HG03108 (cell line): Measurements from ENCODE around the gene GDF15.

Experiments used
- ATAC-seq: cut with Tn5 transposase; IDR thresholded peaks from one replicate; pipeline ENCODE4 v1.9.1; 2021; ENCODE audit warnings: moderate library complexity; ENCODE audit not compliant: unreplicated experiment

Gene GDF15

GRCh38 chr19:18428787-18429674 is 43.1 kb downstream of the GDF15 start:
- peak; percentile 42 for ATAC-seq

GRCh38 chr19:18429717-18430416 is 43.9 kb downstream of the GDF15 start:
- no peak for ATAC-seq

- no peak for ATAC-seq
Measured at GRCh38 chr19:18430417-18431144, 44.6 kb downstream of the GDF15 start.

GRCh38 chr19:18431351-18432197 is 45.6 kb downstream of the GDF15 start:
- no peak for ATAC-seq

GRCh38 chr19:18432275-18433014 is 46.5 kb downstream of the GDF15 start:
- ATAC-seq: no peak

GRCh38 chr19:18433015-18433691 is 47.2 kb downstream of the GDF15 start:
- ATAC-seq: no peak

- no peak for ATAC-seq
Measured at GRCh38 chr19:18433735-18434398, 47.9 kb downstream of the GDF15 start.

- ATAC-seq: no peak
Measured at GRCh38 chr19:18434411-18435175, 48.6 kb downstream of the GDF15 start.

- no peak for ATAC-seq
Measured at GRCh38 chr19:18435178-18435841, 49.4 kb downstream of the GDF15 start.

- no peak for ATAC-seq
Measured at GRCh38 chr19:18435842-18436670, 50.1 kb downstream of the GDF15 start.

GRCh38 chr19:18436671-18437490 is 50.9 kb downstream of the GDF15 start:
- ATAC-seq: peak; percentile 58

- peak; percentile 2 for ATAC-seq
Measured at GRCh38 chr19:18437491-18438330, 51.8 kb downstream of the GDF15 start, which contains the start of gene ISYNA1. TSS of gene ISYNA1 (minus strand) at chr19:18438133. CDS start at chr19:18437979, 154 bp downstream.

GRCh38 chr19:18438331-18439024 is 52.5 kb downstream of the GDF15 start:
- no peak for ATAC-seq
